ENCODE data around the gene SEZ6.
A peak's percentile ranks its signal among the peaks of the same experiment; 100 is the strongest.

Gene SEZ6

GRCh38 chr17:29021226-29021625, 15.4 kb upstream of the SEZ6 start:
- Histone ChIP-seq H2AFZ (no peak overlapping the region), H3K27ac (no peak overlapping the region), H3K36me3 (ENCODE audit: control insufficient read depth, insufficient read depth, low read length) (no peaks in the 10 kb centered on the region), H3K27me3 (ENCODE audit: control insufficient read depth, insufficient read depth, low read length) (no peaks in the 10 kb centered on the region), H3K79me2 (no peaks in the 10 kb centered on the region), H3K4me2 (ENCODE audit: low read length) (no peak overlapping the region), H3K9me3 (ENCODE audit: control insufficient read depth, low read length) (no peaks in the 10 kb centered on the region), H3K4me1 (peaks cover 3% of the 10 kb centered on the region), H3K4me3 (ENCODE audit: low read depth, low read length) (no peak overlapping the region), H3K9ac (no peak overlapping the region)
- TF ChIP-seq CTCF (IDR thresholded peaks at IDR 0.05): no peak

- Histone ChIP-seq H3K27me3 (ENCODE audit: control insufficient read depth, insufficient read depth, low read length) (no peaks in the 10 kb centered on the region), H3K4me3 (ENCODE audit: low read depth, low read length) (no peak overlapping the region)
- TF ChIP-seq CTCF (IDR thresholded peaks at IDR 0.05): no peak
Measured at GRCh38 chr17:29020576-29020975, 14.7 kb upstream of the SEZ6 start.

GRCh38 chr17:29019475-29020181, 13.8 kb upstream of the SEZ6 start:
- Histone ChIP-seq H3K27me3 (ENCODE audit: control insufficient read depth, insufficient read depth, low read length) (no peaks in the 10 kb centered on the region), H3K4me3 (ENCODE audit: low read depth, low read length) (no peak overlapping the region), H3K9ac (no peak overlapping the region)

More at GRCh38 chr17:29020576-29020975, 14.7 kb upstream of the SEZ6 start:
- H3K79me2 ChIP-seq: no peaks in the 10 kb centered on the region
- H3K4me1 ChIP-seq: peaks cover 3% of the 10 kb centered on the region
- no peaks in the 10 kb centered on the region for H3K36me3 ChIP-seq (ENCODE audit: control insufficient read depth, insufficient read depth, low read length)
- H2AFZ ChIP-seq: no peak overlapping the region
- H3K9me3 ChIP-seq (ENCODE audit: control insufficient read depth, low read length): no peaks in the 10 kb centered on the region
- H3K9ac ChIP-seq: no peak overlapping the region
- no peak overlapping the region for H3K27ac ChIP-seq
- H3K4me2 ChIP-seq (ENCODE audit: low read length): no peak overlapping the region

GRCh38 chr17:29018788-29019474, 13.1 kb upstream of the SEZ6 start:
- Histone ChIP-seq H3K36me3 (ENCODE audit: control insufficient read depth, insufficient read depth, low read length) (no peaks in the 10 kb centered on the region), H3K27ac (no peak overlapping the region), H3K4me1 (peaks cover 3% of the 10 kb centered on the region), H3K27me3 (ENCODE audit: control insufficient read depth, insufficient read depth, low read length) (no peaks in the 10 kb centered on the region), H3K9me3 (ENCODE audit: control insufficient read depth, low read length) (no peaks in the 10 kb centered on the region), H3K79me2 (no peaks in the 10 kb centered on the region), H2AFZ (peak overlapping the region; percentile 79), H3K4me2 (ENCODE audit: low read length) (no peak overlapping the region), H3K9ac (no peak overlapping the region), H3K4me3 (ENCODE audit: low read depth, low read length) (no peak overlapping the region)
- no peak for TF ChIP-seq CTCF (IDR thresholded peaks at IDR 0.05)

More at GRCh38 chr17:29019475-29020181, 13.8 kb upstream of the SEZ6 start:
- peak overlapping the region; percentile 79 for H2AFZ ChIP-seq
- H3K79me2 ChIP-seq: no peaks in the 10 kb centered on the region
- H3K9me3 ChIP-seq (ENCODE audit: control insufficient read depth, low read length): no peaks in the 10 kb centered on the region
- peaks cover 3% of the 10 kb centered on the region for H3K4me1 ChIP-seq
- TF ChIP-seq CTCF (IDR thresholded peaks at IDR 0.05): no peak
- H3K36me3 ChIP-seq (ENCODE audit: control insufficient read depth, insufficient read depth, low read length): no peaks in the 10 kb centered on the region
- peak overlapping the region; percentile 63 for H3K4me2 ChIP-seq (ENCODE audit: low read length)
- no peak overlapping the region for H3K27ac ChIP-seq
